T1000 (cell line): ENCODE data around the gene TPRX1.
"Not testable (repeated sequence)": the region's sequence is repeated elsewhere in the genome, so short reads cannot be mapped to it uniquely, and the experiment has no call there.

Experiments used
- DNase-seq: peaks from one replicate; lab custom pipeline; 2025; ENCODE audit warnings: mixed read lengths; lab: John Stamatoyannopoulos, UW

The TPRX1 gene

GRCh38 chr19:47804451-47804850 lies at the start of gene TPRX1:
Gene TPRX1, minus strand, starts transcription at chr19:47804551. Its CDS starts 12 bp downstream, at chr19:47804539.
- not testable (repeated sequence) for DNase-seq

- DNase-seq = no peak
Observed at GRCh38 chr19:47853003-47853402, 48.7 kb upstream of the TPRX1 start.

GRCh38 chr19:47848823-47849473 lies 44.6 kb upstream of the TPRX1 start:
- no peak for DNase-seq

- DNase-seq = no peak
Observed at GRCh38 chr19:47848425-47848822, 44.1 kb upstream of the TPRX1 start.

- no peak for DNase-seq
Observed at GRCh38 chr19:47842941-47843340, 38.6 kb upstream of the TPRX1 start.

- no peak for DNase-seq
Observed at GRCh38 chr19:47839913-47840312, 35.6 kb upstream of the TPRX1 start.

GRCh38 chr19:47839411-47839810 lies 35.1 kb upstream of the TPRX1 start:
- no peak for DNase-seq

GRCh38 chr19:47836038-47836437 lies 31.7 kb upstream of the TPRX1 start:
- DNase-seq = no peak

- DNase-seq = no peak
Observed at GRCh38 chr19:47832723-47833122, 28.4 kb upstream of the TPRX1 start.

GRCh38 chr19:47826800-47827199 lies 22.4 kb upstream of the TPRX1 start:
- no peak for DNase-seq

- no peak for DNase-seq
Observed at GRCh38 chr19:47824396-47824795, 20.0 kb upstream of the TPRX1 start.

- DNase-seq = no peak
Observed at GRCh38 chr19:47821460-47822020, 17.2 kb upstream of the TPRX1 start, which contains the start of gene CRX. Gene CRX, plus strand, starts transcription at chr19:47821937. Its CDS starts 12,507 bp downstream, at chr19:47834444.

- DNase-seq = no peak
Observed at GRCh38 chr19:47820410-47820809, 16.1 kb upstream of the TPRX1 start.

GRCh38 chr19:47819858-47820257 lies 15.5 kb upstream of the TPRX1 start:
- DNase-seq = no peak

- DNase-seq = not testable (repeated sequence)
Observed at GRCh38 chr19:47818221-47818620, 13.9 kb upstream of the TPRX1 start.

- not testable (repeated sequence) for DNase-seq
Observed at GRCh38 chr19:47816270-47816669, 11.9 kb upstream of the TPRX1 start.

GRCh38 chr19:47813995-47814328 lies 9.6 kb upstream of the TPRX1 start:
- DNase-seq = no peak

GRCh38 chr19:47813304-47813994 lies 9.1 kb upstream of the TPRX1 start:
- no peak for DNase-seq

GRCh38 chr19:47806435-47806834 lies 2.1 kb upstream of the TPRX1 start:
- no peak for DNase-seq

GRCh38 chr19:47805313-47805712 lies 962 bp upstream of the TPRX1 start:
- DNase-seq = no peak

GRCh38 chr19:47803671-47804070 lies 680 bp downstream of the TPRX1 start:
- DNase-seq = not testable (repeated sequence)

GRCh38 chr19:47803148-47803547 lies 1.2 kb downstream of the TPRX1 start:
- DNase-seq = not testable (repeated sequence)

- no peak for DNase-seq
Observed at GRCh38 chr19:47802521-47803043, 1.8 kb downstream of the TPRX1 start.
